Muscle layer of colon (tissue), 2 donors: ENCODE results near the gene PTGR3.
A peak's percentile ranks its signal among the peaks of the same experiment; 100 is the strongest.

Source experiments
- H3K27ac ChIP-seq: one replicate; pipeline ENCODE4 v1.7.0; 2013; ENCODE audit warnings: low read depth, mild to moderate bottlenecking, low read length, moderate library complexity
- H3K27me3 ChIP-seq, 2 donors: one replicate each; pipeline ENCODE4 v1.7.0; 2013; ENCODE audit warnings: low read length in 2 of 2, mild to moderate bottlenecking in 2 of 2; ENCODE audit not compliant: insufficient read depth in 2 of 2, control insufficient read depth in 1 of 2
- H3K36me3 ChIP-seq: one replicate; pipeline ENCODE4 v1.7.0; 2013; ENCODE audit warnings: mild to moderate bottlenecking, low read length; ENCODE audit not compliant: insufficient read depth
- H3K4me1 ChIP-seq: one replicate; pipeline ENCODE4 v1.7.0; 2013; ENCODE audit warnings: mild to moderate bottlenecking, low read length; ENCODE audit not compliant: insufficient read depth
- H3K4me3 ChIP-seq, 2 donors: one replicate each; pipeline ENCODE4 v1.7.0; 2013; ENCODE audit warnings: low read length in 2 of 2, low read depth in 1 of 2, mild to moderate bottlenecking in 1 of 2, moderate library complexity in 1 of 2
- H3K9ac ChIP-seq: one replicate; pipeline ENCODE4 v1.7.0; 2013; ENCODE audit warnings: low read length
- H3K9me3 ChIP-seq: one replicate; pipeline ENCODE4 v1.7.0; 2013; ENCODE audit warnings: mild to moderate bottlenecking, low read length
- donor health status: abdominal sarcoma.
- donor health status: Adenocarcinoma of cecum.

The PTGR3 gene

GRCh38 chr18:75170916-75171315 is 38.0 kb downstream of the PTGR3 start:
- peaks cover 8% of the 10 kb centered on the region for H3K4me1 ChIP-seq
- H3K9me3 ChIP-seq = no peaks in the 10 kb centered on the region
- no peaks in the 10 kb centered on the region for H3K27me3 ChIP-seq
- no peaks in the 10 kb centered on the region for H3K36me3 ChIP-seq
- no peak overlapping the region for H3K9ac ChIP-seq
- no peak overlapping the region for H3K4me3 ChIP-seq
- H3K27ac ChIP-seq = no peak overlapping the region

- H3K27me3 ChIP-seq = no peaks in the 10 kb centered on the region
- H3K4me1 ChIP-seq = peaks cover 8% of the 10 kb centered on the region
- no peak overlapping the region for H3K4me3 ChIP-seq
- H3K27ac ChIP-seq = no peak overlapping the region
- no peaks in the 10 kb centered on the region for H3K36me3 ChIP-seq
- no peaks in the 10 kb centered on the region for H3K9me3 ChIP-seq
- H3K9ac ChIP-seq = no peak overlapping the region
These were observed 38.7 kb downstream of the PTGR3 start for GRCh38 chr18:75170022-75170789.

GRCh38 chr18:75169411-75169810 is 39.5 kb downstream of the PTGR3 start:
- Histone ChIP-seq H3K4me1 (peaks cover 8% of the 10 kb centered on the region), H3K4me3 (no peak overlapping the region), H3K9ac (no peak overlapping the region), H3K36me3 (no peaks in the 10 kb centered on the region), H3K9me3 (no peaks in the 10 kb centered on the region), H3K27me3 (no peaks in the 10 kb centered on the region), H3K27ac (no peak overlapping the region)

- H3K4me1 ChIP-seq = peaks cover 8% of the 10 kb centered on the region
- H3K9me3 ChIP-seq = no peaks in the 10 kb centered on the region
- peak overlapping the region; percentile 45 for H3K9ac ChIP-seq
- H3K27me3 ChIP-seq = no peaks in the 10 kb centered on the region
- peak overlapping the region; percentile 76 for H3K27ac ChIP-seq
- H3K36me3 ChIP-seq = no peaks in the 10 kb centered on the region
- peak overlapping the region in 1 of 2 donors; percentile 46 for H3K4me3 ChIP-seq
These were observed 40.3 kb downstream of the PTGR3 start for GRCh38 chr18:75168619-75169018.

- Histone ChIP-seq H3K9me3 (no peaks in the 10 kb centered on the region), H3K9ac (peak overlapping the region; percentile 45), H3K4me3 (peak overlapping the region; percentile 25 to 46), H3K36me3 (no peaks in the 10 kb centered on the region), H3K4me1 (peaks cover 8% of the 10 kb centered on the region), H3K27ac (peak overlapping the region; percentile 76), H3K27me3 (no peaks in the 10 kb centered on the region)
These were observed 41.0 kb downstream of the PTGR3 start for GRCh38 chr18:75167759-75168618.

- Histone ChIP-seq H3K27me3 (no peaks in the 10 kb centered on the region), H3K27ac (peak overlapping the region; percentile 33), H3K9me3 (no peaks in the 10 kb centered on the region), H3K36me3 (no peaks in the 10 kb centered on the region), H3K9ac (no peak overlapping the region), H3K4me1 (peaks cover 11% of the 10 kb centered on the region), H3K4me3 (no peak overlapping the region)
These were observed 41.8 kb downstream of the PTGR3 start for GRCh38 chr18:75167137-75167536.

- Histone ChIP-seq H3K36me3 (no peaks in the 10 kb centered on the region), H3K27ac (no peak overlapping the region), H3K9ac (no peak overlapping the region), H3K4me3 (no peak overlapping the region), H3K4me1 (peaks cover 20% of the 10 kb centered on the region), H3K9me3 (no peaks in the 10 kb centered on the region), H3K27me3 (no peaks in the 10 kb centered on the region)
These were observed 43.0 kb downstream of the PTGR3 start for GRCh38 chr18:75165926-75166325.

GRCh38 chr18:75164479-75164878 is 44.5 kb downstream of the PTGR3 start:
- H3K4me3 ChIP-seq = no peak overlapping the region
- H3K9me3 ChIP-seq = no peaks in the 10 kb centered on the region
- no peaks in the 10 kb centered on the region for H3K36me3 ChIP-seq
- no peaks in the 10 kb centered on the region for H3K27me3 ChIP-seq
- H3K4me1 ChIP-seq = peaks cover 24% of the 10 kb centered on the region
- H3K9ac ChIP-seq = no peak overlapping the region
- H3K27ac ChIP-seq = no peak overlapping the region

- Histone ChIP-seq H3K27me3 (no peaks in the 10 kb centered on the region), H3K27ac (no peak overlapping the region), H3K4me3 (no peak overlapping the region), H3K36me3 (no peaks in the 10 kb centered on the region), H3K4me1 (peaks cover 24% of the 10 kb centered on the region), H3K9me3 (no peaks in the 10 kb centered on the region), H3K9ac (no peak overlapping the region)
These were observed 45.2 kb downstream of the PTGR3 start for GRCh38 chr18:75163736-75164135.

- H3K27me3 ChIP-seq = no peaks in the 10 kb centered on the region
- H3K9me3 ChIP-seq = no peaks in the 10 kb centered on the region
- no peak overlapping the region for H3K27ac ChIP-seq
- peaks cover 24% of the 10 kb centered on the region for H3K4me1 ChIP-seq
- H3K9ac ChIP-seq = no peak overlapping the region
- no peaks in the 10 kb centered on the region for H3K36me3 ChIP-seq
- H3K4me3 ChIP-seq = no peak overlapping the region
These were observed 46.0 kb downstream of the PTGR3 start for GRCh38 chr18:75162978-75163377.

- Histone ChIP-seq H3K27me3 (no peaks in the 10 kb centered on the region), H3K4me3 (no peak overlapping the region), H3K9ac (no peak overlapping the region), H3K4me1 (peaks cover 22% of the 10 kb centered on the region), H3K9me3 (no peaks in the 10 kb centered on the region), H3K36me3 (no peaks in the 10 kb centered on the region), H3K27ac (no peak overlapping the region)
These were observed 46.5 kb downstream of the PTGR3 start for GRCh38 chr18:75162467-75162866.
